T-helper 17 cell (primary cell): ENCODE measurements around the gene ADCY5. TPM values are rescaled to one million over a fixed set of nuclear protein-coding genes. Genes with fewer than 3 reads are reported as not detected.

ENCODE experiments used
- ATAC-seq: fragments of 150-1000 bp; cut with Tn5 transposase; 2 replicates; pipeline ENCODE4 v1.10.0; 2021; ENCODE audit warnings: mild to moderate bottlenecking, moderate library complexity
- DNase-seq, 3 donors: peaks; one replicate each; pipeline versions ENCODE4 v3.0.0 to v3.0.0-alpha.2; 2020 to 2021
- H3K9me3 ChIP-seq: one replicate; pipeline ENCODE4 v1.7.0; 2013; ENCODE audit warnings: low read length, mild to moderate bottlenecking; ENCODE audit not compliant: control insufficient read depth, poor library complexity, severe bottlenecking
- H3K27ac Mint-ChIP-seq: one replicate; pipeline ENCODE4 v1.8.0; 2022; ENCODE audit warnings: mild to moderate bottlenecking, moderate library complexity, mixed read lengths
- H3K27me3 Mint-ChIP-seq: one replicate; pipeline ENCODE4 v1.8.0; 2022; ENCODE audit warnings: mixed read lengths
- H3K36me3 Mint-ChIP-seq: one replicate; pipeline ENCODE4 v1.8.0; 2022; ENCODE audit warnings: low read depth, mixed read lengths
- H3K4me1 Mint-ChIP-seq: one replicate; pipeline ENCODE4 v1.8.0; 2022; ENCODE audit warnings: mild to moderate bottlenecking, mixed read lengths
- H3K4me3 Mint-ChIP-seq: one replicate; pipeline ENCODE4 v1.8.0; 2022; ENCODE audit warnings: mild to moderate bottlenecking, moderate library complexity, mixed read lengths
- total RNA-seq, 4 donors: library from RNA in 2 of 4; stranded (reverse) in 2 of 4; gene quantifications; one replicate each; pipeline ENCODE4 v1.2.3 and lab custom pipeline; 2022 to 2026

The ADCY5 gene
- total RNA-seq, 2 donors from 2014 or later, result not detected

GRCh38 chr3:123301331-123302184, 147.3 kb downstream of the ADCY5 start:
- no peaks in the 10 kb centered on the region for H3K9me3 ChIP-seq
- no peak for ATAC-seq
- Mint-ChIP-seq H3K4me1 (no peaks in the 10 kb centered on the region), H3K27me3 (peaks cover 30% of the 10 kb centered on the region), H3K36me3 (no peaks in the 10 kb centered on the region), H3K27ac (no peak overlapping the region), H3K4me3 (no peak overlapping the region)
- no peak for DNase-seq

DNA sequence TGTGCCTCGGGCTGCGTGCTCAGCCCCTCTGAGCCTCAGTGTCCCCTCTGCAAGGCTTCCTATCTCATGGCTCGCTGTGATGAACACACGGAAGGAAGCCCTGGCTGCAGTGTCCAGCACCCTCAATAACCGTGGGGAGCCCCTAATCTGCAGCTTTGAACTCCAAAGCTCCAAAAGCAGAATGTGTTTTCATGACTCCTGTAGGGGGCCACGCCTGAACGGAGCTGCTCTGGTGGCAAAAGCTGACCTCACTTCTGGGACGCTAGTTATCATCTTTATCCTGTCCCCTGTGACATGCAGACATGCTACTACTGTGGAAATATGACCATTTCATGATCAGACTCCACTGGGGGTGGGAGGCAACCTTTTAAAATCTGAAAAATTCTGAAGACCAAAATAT, 148.3 kb downstream of the ADCY5 start:
- H3K27ac Mint-ChIP-seq, result no peak overlapping the region
- no peaks in the 10 kb centered on the region for H3K4me1 Mint-ChIP-seq
- no peak for ATAC-seq
- H3K9me3 ChIP-seq, result no peaks in the 10 kb centered on the region
- no peak overlapping the region for H3K4me3 Mint-ChIP-seq
- no peak for DNase-seq
- no peaks in the 10 kb centered on the region for H3K36me3 Mint-ChIP-seq
- peaks cover 23% of the 10 kb centered on the region for H3K27me3 Mint-ChIP-seq

- Mint-ChIP-seq H3K36me3 (no peaks in the 10 kb centered on the region), H3K4me3 (no peak overlapping the region)
Measured at GRCh38 chr3:123300056-123300455, 148.8 kb downstream of the ADCY5 start.

GRCh38 chr3:123299581-123299980, 149.3 kb downstream of the ADCY5 start:
- Mint-ChIP-seq H3K36me3 (no peaks in the 10 kb centered on the region), H3K27ac (no peak overlapping the region), H3K4me1 (no peaks in the 10 kb centered on the region), H3K27me3 (peaks cover 20% of the 10 kb centered on the region), H3K4me3 (no peak overlapping the region)
- DNase-seq (no peak), ATAC-seq (no peak)
- no peaks in the 10 kb centered on the region for H3K9me3 ChIP-seq

More at GRCh38 chr3:123300056-123300455, 148.8 kb downstream of the ADCY5 start:
- ATAC-seq (no peak), DNase-seq (no peak)
- Mint-ChIP-seq H3K4me1 (no peaks in the 10 kb centered on the region), H3K27ac (no peak overlapping the region), H3K27me3 (peaks cover 20% of the 10 kb centered on the region)
- no peaks in the 10 kb centered on the region for H3K9me3 ChIP-seq

GRCh38 chr3:123298903-123299302, 150.0 kb downstream of the ADCY5 start:
- no peaks in the 10 kb centered on the region for H3K9me3 ChIP-seq
- DNase-seq (no peak), ATAC-seq (no peak)
- Mint-ChIP-seq H3K27me3 (peaks cover 15% of the 10 kb centered on the region), H3K4me3 (no peak overlapping the region), H3K4me1 (no peaks in the 10 kb centered on the region), H3K36me3 (no peaks in the 10 kb centered on the region), H3K27ac (no peak overlapping the region)

DNA sequence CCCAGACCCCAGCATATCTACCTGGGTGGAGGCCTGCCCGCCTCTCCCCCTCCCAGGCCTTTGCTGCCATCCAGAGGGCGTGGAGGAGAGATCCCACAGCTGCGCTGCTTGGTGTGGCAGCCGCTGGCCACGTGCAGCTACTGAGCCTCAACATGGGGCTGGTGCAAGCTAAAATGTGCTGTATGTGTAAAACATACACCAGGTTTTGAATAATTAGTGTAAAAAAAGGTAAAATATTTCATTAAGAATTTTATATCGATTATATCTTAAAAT, 151.3 kb downstream of the ADCY5 start:
- Mint-ChIP-seq H3K27ac (no peak overlapping the region), H3K27me3 (peaks cover 4% of the 10 kb centered on the region), H3K4me1 (no peaks in the 10 kb centered on the region), H3K36me3 (no peaks in the 10 kb centered on the region), H3K4me3 (no peak overlapping the region)
- DNase-seq (no peak), ATAC-seq (no peak)
- H3K9me3 ChIP-seq, result no peaks in the 10 kb centered on the region

DNA sequence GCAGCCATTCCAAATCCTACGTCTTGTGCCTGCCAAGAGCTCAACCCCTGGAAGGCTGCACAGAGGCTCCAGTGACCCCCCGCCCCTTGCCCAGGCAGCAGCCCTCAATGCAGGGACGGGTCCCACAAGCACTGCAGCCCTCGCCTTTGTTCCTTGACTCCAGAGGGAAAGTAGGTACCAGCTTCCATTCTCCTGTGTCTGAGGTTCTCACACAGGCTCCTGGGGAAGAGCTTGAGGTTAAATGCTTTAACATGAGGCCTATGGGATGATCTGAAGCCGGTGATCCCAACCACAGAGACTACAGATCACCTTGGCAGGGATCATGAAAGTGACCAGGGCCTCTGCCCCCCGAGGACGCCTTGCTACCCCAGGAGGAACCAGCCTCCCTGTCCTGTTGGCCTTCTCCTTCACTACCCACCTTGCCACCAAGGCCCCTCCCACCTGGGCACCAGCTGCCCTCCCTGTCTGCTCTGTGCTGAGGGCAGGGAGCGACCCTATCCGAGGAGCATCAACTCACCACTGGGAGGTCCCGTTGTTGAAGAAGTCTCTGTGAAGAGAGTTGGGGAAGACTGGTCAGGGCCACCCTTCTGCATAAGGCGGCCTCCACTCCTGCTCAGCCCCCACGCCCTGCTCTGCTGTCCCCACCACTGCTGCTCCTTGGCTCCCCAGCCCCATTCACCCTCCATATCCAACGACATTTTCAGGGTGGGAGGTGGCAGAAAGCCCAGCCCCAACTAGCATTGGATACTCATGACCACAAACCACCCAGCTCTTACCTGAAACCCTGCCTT, 151.9 kb downstream of the ADCY5 start:
- ATAC-seq (no peak), DNase-seq (no peak)
- Mint-ChIP-seq H3K36me3 (no peaks in the 10 kb centered on the region), H3K27ac (no peak overlapping the region), H3K27me3 (no peaks in the 10 kb centered on the region), H3K4me3 (no peak overlapping the region), H3K4me1 (no peaks in the 10 kb centered on the region)
- no peaks in the 10 kb centered on the region for H3K9me3 ChIP-seq

DNA sequence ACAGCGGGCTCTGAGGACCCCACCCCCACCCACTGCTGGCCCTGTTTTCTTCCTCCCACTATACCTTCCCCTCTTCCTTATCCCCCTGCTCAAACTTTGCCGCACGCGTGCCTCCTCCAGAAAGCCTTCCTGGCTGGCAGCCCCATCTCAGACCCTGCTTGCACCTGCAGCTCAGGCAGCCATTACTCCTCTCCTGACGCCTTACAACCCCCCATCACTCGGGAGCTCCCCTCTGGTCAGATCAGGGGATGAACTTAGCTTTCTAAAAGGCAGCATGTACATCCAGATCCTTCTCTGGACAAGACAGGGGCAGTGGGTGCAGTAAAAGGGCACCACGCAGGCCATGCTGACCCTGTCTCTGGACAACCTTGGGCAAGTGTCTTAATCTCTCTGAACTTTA, 152.6 kb downstream of the ADCY5 start:
- H3K27me3 Mint-ChIP-seq, result no peaks in the 10 kb centered on the region
- no peaks in the 10 kb centered on the region for H3K9me3 ChIP-seq
- no peak overlapping the region for H3K27ac Mint-ChIP-seq
- H3K36me3 Mint-ChIP-seq, result no peaks in the 10 kb centered on the region
- ATAC-seq (no peak), DNase-seq (no peak)
- H3K4me1 Mint-ChIP-seq, result no peaks in the 10 kb centered on the region
- H3K4me3 Mint-ChIP-seq, result no peak overlapping the region

GRCh38 chr3:123295901-123296250, 153.0 kb downstream of the ADCY5 start:
- DNase-seq, result no peak
- H3K4me3 Mint-ChIP-seq, result no peak overlapping the region
- peaks cover under 1% of the 10 kb centered on the region for H3K27me3 Mint-ChIP-seq
- no peaks in the 10 kb centered on the region for H3K4me1 Mint-ChIP-seq
- no peak for ATAC-seq
- H3K9me3 ChIP-seq, result no peaks in the 10 kb centered on the region
- no peaks in the 10 kb centered on the region for H3K36me3 Mint-ChIP-seq
- no peak overlapping the region for H3K27ac Mint-ChIP-seq

DNA sequence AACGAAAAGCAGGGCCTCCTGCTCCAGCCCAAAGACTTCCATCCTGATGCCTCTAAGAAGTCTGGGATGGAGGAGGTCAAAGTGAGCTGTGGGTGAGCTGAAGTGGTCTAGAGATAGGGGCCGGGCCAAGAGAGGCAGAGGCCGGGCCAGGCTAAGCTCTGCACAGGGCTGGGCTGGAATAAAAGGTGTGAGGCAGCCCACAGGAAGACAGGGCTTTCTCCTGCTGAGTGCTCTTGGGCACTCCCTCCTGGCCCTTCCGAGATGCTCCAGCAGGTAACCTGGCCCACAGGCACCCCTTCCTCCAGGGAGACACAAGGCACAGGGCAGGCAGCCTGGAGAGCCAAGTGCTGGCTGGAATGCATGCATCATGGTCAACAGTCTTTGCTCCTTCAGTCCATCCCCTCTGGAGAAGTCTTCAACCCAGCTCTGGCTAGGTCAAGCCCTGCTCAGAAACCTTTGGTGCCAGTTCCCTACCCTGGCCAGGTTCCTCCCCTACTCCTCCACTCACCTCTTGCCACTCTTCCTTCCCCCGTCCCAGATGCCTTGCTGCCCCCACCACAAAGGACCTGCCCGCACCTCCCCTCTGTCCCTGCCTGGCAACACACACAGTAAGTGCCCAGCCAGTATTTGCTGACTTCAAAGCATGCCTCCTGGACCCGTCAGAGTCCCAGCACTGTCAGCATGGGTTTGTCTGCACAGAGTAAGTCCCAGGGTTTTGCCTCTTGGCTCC, 153.6 kb downstream of the ADCY5 start:
- Mint-ChIP-seq H3K36me3 (no peaks in the 10 kb centered on the region), H3K4me1 (no peaks in the 10 kb centered on the region), H3K27ac (no peak overlapping the region), H3K27me3 (peaks cover 5% of the 10 kb centered on the region), H3K4me3 (no peak overlapping the region)
- ATAC-seq (no peak), DNase-seq (no peak)
- no peaks in the 10 kb centered on the region for H3K9me3 ChIP-seq

- ATAC-seq (no peak), DNase-seq (no peak)
- Mint-ChIP-seq H3K4me1 (no peaks in the 10 kb centered on the region), H3K27ac (no peak overlapping the region), H3K27me3 (peaks cover 5% of the 10 kb centered on the region), H3K4me3 (no peak overlapping the region), H3K36me3 (no peaks in the 10 kb centered on the region)
- no peaks in the 10 kb centered on the region for H3K9me3 ChIP-seq
Measured at GRCh38 chr3:123294296-123294938, 154.5 kb downstream of the ADCY5 start.

DNA sequence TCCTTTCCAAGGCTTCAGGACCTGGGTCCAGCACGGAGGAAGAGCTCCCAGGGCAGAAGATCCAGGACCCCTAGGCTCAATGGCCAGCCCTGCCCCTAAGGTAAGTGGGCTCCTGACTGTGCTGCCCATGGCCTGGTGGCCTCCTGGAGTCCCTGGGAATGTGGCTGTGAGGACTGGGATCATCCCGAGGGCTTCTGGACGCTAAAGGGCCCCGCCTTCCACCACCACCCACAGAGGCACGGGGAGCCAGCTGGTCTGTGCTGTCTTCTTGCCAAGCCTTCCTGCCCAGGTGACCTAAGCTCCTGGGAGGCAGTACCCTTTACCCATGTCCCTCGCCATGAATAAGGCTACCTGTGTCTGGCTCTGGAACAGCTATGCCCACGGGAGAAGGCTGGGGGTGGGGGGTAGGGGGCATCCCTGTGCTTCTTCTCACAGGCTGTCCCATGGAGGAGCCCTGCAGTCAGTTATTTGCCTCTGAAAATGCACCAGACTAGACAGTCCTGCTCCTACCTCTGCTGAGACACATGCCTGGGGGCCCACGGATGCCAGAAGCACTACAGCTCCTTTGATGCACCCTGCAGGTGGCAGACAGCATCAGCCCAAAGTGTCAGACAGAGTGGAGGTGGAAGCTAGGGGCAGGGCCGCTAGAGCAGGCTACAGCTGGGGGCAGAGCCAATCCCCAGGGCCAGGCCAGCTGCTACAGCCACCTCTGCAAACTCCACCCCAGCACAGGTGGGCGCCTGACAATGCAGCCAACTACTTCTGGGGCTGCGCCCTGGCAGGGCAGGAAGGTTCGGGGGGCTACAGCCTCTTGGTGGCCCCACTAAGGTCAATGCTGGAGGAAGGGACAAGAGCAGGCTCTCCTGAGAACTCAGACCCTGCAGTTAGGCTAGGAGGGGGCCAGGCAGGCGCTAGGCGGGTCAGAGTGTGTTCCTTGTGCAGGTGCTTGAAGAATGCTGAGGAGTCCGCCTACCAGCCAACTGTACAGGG, 156.3 kb downstream of the ADCY5 start:
- Mint-ChIP-seq H3K36me3 (no peaks in the 10 kb centered on the region), H3K27ac (no peak overlapping the region), H3K27me3 (peaks cover 5% of the 10 kb centered on the region), H3K4me3 (no peak overlapping the region), H3K4me1 (no peaks in the 10 kb centered on the region)
- ATAC-seq (no peak), DNase-seq (no peak)
- no peaks in the 10 kb centered on the region for H3K9me3 ChIP-seq
